ENCODE measurements around the gene TMC1. TPM values are rescaled to one million over a fixed set of nuclear protein-coding genes. Genes with fewer than 3 reads are reported as not detected.

TMC1 gene
- total RNA-seq, 3 donors from 2014 or later: under 0.01 to 0.16 TPM; not detected in 1

DNA sequence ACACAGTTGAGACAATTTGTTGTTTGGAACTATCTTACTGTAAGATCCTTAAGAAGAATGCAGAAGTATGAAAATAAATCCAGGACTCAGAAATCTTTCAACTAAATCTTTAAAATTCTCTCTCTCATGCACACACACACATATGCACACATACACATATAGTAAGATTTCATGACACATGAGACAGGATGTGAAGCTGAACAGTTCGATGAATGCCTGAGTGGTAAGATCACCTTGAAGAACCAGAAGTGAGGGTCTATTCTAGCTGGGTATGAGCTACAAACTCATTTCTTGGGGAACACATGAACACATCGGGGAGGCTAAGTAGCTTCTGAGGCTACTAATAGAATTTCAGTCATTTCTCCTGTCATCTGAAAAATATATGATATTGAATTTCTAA, 153.6 kb downstream of the TMC1 start:
- no peaks in the 10 kb centered on the region for H3K4me1 ChIP-seq
- no peak overlapping the region for H3K27ac ChIP-seq
- TF ChIP-seq CTCF (IDR thresholded peaks at IDR 0.05): no peak
- no peak for TF ChIP-seq POLR2AphosphoS5 (IDR thresholded peaks at IDR 0.05)
- TF ChIP-seq POLR2A (IDR thresholded peaks at IDR 0.05): no peak
- DNase-seq (ENCODE audit: low spot score in 2 of 2): no peak
- no peaks in the 10 kb centered on the region for H3K9me3 ChIP-seq
- intact Hi-C loops (cut with DNase I; ENCODE audit: low total_unique reads): no loop called here
- H3K27me3 ChIP-seq: no peaks in the 10 kb centered on the region
- no peak overlapping the region for H3K4me3 ChIP-seq
- H3K36me3 ChIP-seq: no peaks in the 10 kb centered on the region

- no peaks in the 10 kb centered on the region for H3K27me3 ChIP-seq
- H3K4me1 ChIP-seq: no peaks in the 10 kb centered on the region
- no peak overlapping the region for H3K4me3 ChIP-seq
- intact Hi-C loops (cut with DNase I; ENCODE audit: low total_unique reads): no loop called here
- no peak for DNase-seq (ENCODE audit: low spot score in 2 of 2)
- no peaks in the 10 kb centered on the region for H3K9me3 ChIP-seq
- TF ChIP-seq CTCF (IDR thresholded peaks at IDR 0.05) (no peak), POLR2AphosphoS5 (IDR thresholded peaks at IDR 0.05) (no peak), POLR2A (IDR thresholded peaks at IDR 0.05) (no peak)
- H3K36me3 ChIP-seq: no peaks in the 10 kb centered on the region
- H3K27ac ChIP-seq: no peak overlapping the region
Measured at GRCh38 chr9:72675586-72675985, 154.2 kb downstream of the TMC1 start.

DNA sequence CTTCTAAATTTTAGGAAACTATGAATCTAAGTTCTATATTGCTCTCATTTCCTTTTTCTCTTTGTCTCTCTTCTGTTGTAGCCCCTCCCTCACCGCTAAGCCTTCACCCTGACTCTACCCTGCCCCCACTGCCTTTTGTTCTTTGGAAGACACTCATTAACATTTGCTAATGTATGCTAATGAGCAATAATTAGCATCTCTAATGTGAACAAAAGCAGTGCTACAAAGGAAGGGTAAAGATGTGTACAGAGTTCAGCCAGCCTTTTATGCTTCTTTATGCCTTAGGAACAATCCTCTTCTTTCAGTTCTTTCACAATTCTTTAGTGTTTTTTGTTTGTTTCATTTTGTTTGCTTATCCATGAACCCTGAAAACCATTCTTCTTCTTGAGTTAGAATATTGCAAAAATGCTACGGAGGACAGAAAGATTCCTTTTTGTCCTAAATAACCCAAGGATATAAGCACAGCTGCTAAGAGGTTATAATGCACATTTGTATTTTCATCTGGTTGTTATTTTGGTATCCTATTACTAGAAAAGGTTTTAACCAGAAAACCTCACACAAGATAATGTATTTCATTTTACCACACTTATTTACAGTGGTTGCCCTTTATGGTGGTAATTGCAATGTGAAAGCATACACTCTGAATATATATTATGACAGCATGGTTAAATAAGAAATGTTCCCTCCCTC, 159.3 kb downstream of the TMC1 start:
- TF ChIP-seq POLR2AphosphoS5 (IDR thresholded peaks at IDR 0.05) (no peak), CTCF (IDR thresholded peaks at IDR 0.05) (no peak), POLR2A (IDR thresholded peaks at IDR 0.05) (no peak)
- Histone ChIP-seq H3K4me3 (no peak overlapping the region), H3K27me3 (no peaks in the 10 kb centered on the region), H3K4me1 (no peaks in the 10 kb centered on the region), H3K27ac (no peak overlapping the region), H3K36me3 (no peaks in the 10 kb centered on the region), H3K9me3 (no peaks in the 10 kb centered on the region)
- DNase-seq (ENCODE audit: low spot score in 2 of 2): no peak
- intact Hi-C loops (cut with DNase I; ENCODE audit: low total_unique reads): no loop called here

- no peak for DNase-seq (ENCODE audit: low spot score in 2 of 2)
Measured at GRCh38 chr9:72681283-72681630, 159.8 kb downstream of the TMC1 start.

More at GRCh38 chr9:72681283-72681630, 159.8 kb downstream of the TMC1 start:
- H3K27ac ChIP-seq: no peak overlapping the region
- no peak overlapping the region for H3K4me3 ChIP-seq
- intact Hi-C loops (cut with DNase I; ENCODE audit: low total_unique reads): no loop called here
- no peaks in the 10 kb centered on the region for H3K9me3 ChIP-seq
- TF ChIP-seq CTCF (IDR thresholded peaks at IDR 0.05) (no peak), POLR2AphosphoS5 (IDR thresholded peaks at IDR 0.05) (no peak), POLR2A (IDR thresholded peaks at IDR 0.05) (no peak)
- H3K27me3 ChIP-seq: no peaks in the 10 kb centered on the region
- no peaks in the 10 kb centered on the region for H3K4me1 ChIP-seq
- no peaks in the 10 kb centered on the region for H3K36me3 ChIP-seq

All from breast epithelium (tissue), 4 donors.